HL-60 (cell line): ENCODE results near the gene TLCD3A.

Experiments used
- TF ChIP-seq, protein P1 (sequence below): IDR thresholded peaks from one replicate; pipeline ENCODE4 v1.5.1; 2011; ENCODE audit warnings: low read length, control low read depth, inconsistent platforms; ENCODE audit not compliant: insufficient read depth
- TF ChIP-seq, protein P2 (sequence below): IDR thresholded peaks from 2 replicates; pipeline ENCODE4 v1.6.1; 2012; ENCODE audit warnings: low read depth; ENCODE audit not compliant: insufficient replicate concordance

DNA sequence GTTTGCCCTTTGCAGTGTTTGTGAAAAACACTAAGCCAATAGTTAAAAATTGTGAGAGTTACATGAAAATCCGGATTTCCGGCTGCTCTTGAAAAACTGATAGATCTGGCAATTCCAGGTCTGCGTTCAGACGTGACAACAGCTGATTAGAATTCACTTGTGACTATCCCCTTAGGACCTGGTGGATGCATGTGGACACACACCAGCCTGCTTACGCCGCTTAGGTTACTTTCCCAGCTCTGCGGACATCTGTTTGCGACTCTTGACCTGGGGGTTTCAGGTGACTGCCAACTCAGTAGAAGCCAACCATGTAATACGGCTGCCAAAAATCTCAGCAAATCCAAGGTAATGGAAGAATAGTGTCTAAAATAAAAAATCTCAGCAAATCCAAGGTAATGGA lies 42.0 kb upstream of the TLCD3A start:
- TF ChIP-seq, protein P1, sequence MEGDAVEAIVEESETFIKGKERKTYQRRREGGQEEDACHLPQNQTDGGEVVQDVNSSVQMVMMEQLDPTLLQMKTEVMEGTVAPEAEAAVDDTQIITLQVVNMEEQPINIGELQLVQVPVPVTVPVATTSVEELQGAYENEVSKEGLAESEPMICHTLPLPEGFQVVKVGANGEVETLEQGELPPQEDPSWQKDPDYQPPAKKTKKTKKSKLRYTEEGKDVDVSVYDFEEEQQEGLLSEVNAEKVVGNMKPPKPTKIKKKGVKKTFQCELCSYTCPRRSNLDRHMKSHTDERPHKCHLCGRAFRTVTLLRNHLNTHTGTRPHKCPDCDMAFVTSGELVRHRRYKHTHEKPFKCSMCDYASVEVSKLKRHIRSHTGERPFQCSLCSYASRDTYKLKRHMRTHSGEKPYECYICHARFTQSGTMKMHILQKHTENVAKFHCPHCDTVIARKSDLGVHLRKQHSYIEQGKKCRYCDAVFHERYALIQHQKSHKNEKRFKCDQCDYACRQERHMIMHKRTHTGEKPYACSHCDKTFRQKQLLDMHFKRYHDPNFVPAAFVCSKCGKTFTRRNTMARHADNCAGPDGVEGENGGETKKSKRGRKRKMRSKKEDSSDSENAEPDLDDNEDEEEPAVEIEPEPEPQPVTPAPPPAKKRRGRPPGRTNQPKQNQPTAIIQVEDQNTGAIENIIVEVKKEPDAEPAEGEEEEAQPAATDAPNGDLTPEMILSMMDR: no peak
- TF ChIP-seq, protein P2, sequence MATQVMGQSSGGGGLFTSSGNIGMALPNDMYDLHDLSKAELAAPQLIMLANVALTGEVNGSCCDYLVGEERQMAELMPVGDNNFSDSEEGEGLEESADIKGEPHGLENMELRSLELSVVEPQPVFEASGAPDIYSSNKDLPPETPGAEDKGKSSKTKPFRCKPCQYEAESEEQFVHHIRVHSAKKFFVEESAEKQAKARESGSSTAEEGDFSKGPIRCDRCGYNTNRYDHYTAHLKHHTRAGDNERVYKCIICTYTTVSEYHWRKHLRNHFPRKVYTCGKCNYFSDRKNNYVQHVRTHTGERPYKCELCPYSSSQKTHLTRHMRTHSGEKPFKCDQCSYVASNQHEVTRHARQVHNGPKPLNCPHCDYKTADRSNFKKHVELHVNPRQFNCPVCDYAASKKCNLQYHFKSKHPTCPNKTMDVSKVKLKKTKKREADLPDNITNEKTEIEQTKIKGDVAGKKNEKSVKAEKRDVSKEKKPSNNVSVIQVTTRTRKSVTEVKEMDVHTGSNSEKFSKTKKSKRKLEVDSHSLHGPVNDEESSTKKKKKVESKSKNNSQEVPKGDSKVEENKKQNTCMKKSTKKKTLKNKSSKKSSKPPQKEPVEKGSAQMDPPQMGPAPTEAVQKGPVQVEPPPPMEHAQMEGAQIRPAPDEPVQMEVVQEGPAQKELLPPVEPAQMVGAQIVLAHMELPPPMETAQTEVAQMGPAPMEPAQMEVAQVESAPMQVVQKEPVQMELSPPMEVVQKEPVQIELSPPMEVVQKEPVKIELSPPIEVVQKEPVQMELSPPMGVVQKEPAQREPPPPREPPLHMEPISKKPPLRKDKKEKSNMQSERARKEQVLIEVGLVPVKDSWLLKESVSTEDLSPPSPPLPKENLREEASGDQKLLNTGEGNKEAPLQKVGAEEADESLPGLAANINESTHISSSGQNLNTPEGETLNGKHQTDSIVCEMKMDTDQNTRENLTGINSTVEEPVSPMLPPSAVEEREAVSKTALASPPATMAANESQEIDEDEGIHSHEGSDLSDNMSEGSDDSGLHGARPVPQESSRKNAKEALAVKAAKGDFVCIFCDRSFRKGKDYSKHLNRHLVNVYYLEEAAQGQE: no peak
